Ovary (tissue), 9 donors: ENCODE results near the gene ING2. TPM values are rescaled to one million over a fixed set of nuclear protein-coding genes. Genes with fewer than 3 reads are reported as not detected.
"Not testable (repeated sequence)": the region's sequence is repeated elsewhere in the genome, so short reads cannot be mapped to it uniquely, and the experiment has no call there.

ENCODE experiments used
- DNase-seq, 5 donors: peaks; one replicate each; pipeline ENCODE4 v3.0.0-alpha.2; 2019 to 2020
- H3K27ac ChIP-seq, 2 donors: fragments of 200-600 bp; one replicate each; pipeline versions ENCODE4 v1.5.1 to v1.8.0; 2019 to 2022
- H3K27me3 ChIP-seq: fragments of 200-600 bp; one replicate; pipeline ENCODE4 v1.8.0; 2022
- H3K36me3 ChIP-seq: fragments of 200-600 bp; sonication (generic); one replicate; pipeline ENCODE4 v1.5.1; 2019
- H3K4me1 ChIP-seq: one replicate; pipeline ENCODE4 v1.8.1; 2013; ENCODE audit warnings: mild to moderate bottlenecking, moderate library complexity; ENCODE audit not compliant: insufficient read depth
- H3K4me3 ChIP-seq: fragments of 200-600 bp; sonication (generic); one replicate; pipeline ENCODE4 v1.5.1; 2017
- H3K9me3 ChIP-seq, 2 donors: fragments of 200-600 bp in 1 of 2; sonication (generic) in 1 of 2; one replicate each; pipeline versions ENCODE4 v1.5.1 to v1.8.1; 2013 to 2019; ENCODE audit warnings: mild to moderate bottlenecking in 1 of 2, moderate library complexity in 1 of 2
- EP300 ChIP-seq: sonication (generic); formaldehyde crosslinking; IDR thresholded peaks from one replicate; pipeline ENCODE4 v1.6.1; 2017; ENCODE audit warnings: antibody characterized with exemption
- POLR2A ChIP-seq: fragments of 450-650 bp; IDR thresholded peaks from one replicate; pipeline ENCODE4 v1.6.1; 2017; ENCODE audit warnings: antibody characterized with exemption, mild to moderate bottlenecking, moderate library complexity
- WGBS, 3 donors: extraction: QIAGEN DNeasy Blood & Tissue Kit in 1 of 3; methylation state at CpG; one replicate each; pipeline versions ENCODE4 v1.1.5 to v1.1.7; 2013 to 2017; 5-methylcytosine and 5-hydroxymethylcytosine counted together
- intact Hi-C, 4 donors: fragments of 100-400 bp; cut with DNase I; formaldehyde crosslinking; loops; one replicate each; pipeline versions ENCODE4 v1.11.0 to v1.15.1; 2022 to 2023
- polyA plus RNA-seq, 2 donors: library from polyadenylated mRNA; stranded (reverse); fragments of 200-250 nt in 1 of 2; fragments of 350-450 nt in 1 of 2; fragmentation: Illumina TruSeq in 1 of 2; extraction: RNeasy Lipid Tissue Mini Kit (QIAGEN cat#74804) in 1 of 2; gene quantifications; one replicate each; pipeline ENCODE4 v1.2.3, GENCODE V29; 2013 to 2014
- total RNA-seq, 7 donors: library from RNA; depleted of rRNA in 2 of 7; stranded (reverse); fragments of >200 nt in 2 of 7; fragmentation: NEBNext Ultra II Directional in 3 of 7; extraction: Animal tissue kit (Norgen Biotek cat#: 25700) in 3 of 7; gene quantifications; one replicate each; pipeline versions ENCODE4 v1.1.0 to v1.2.4, GENCODE V29; 2016 to 2023
- TF ChIP-seq, protein P1 (sequence below), 3 donors: fragments of 450-650 bp in 2 of 3; fragments of 200-600 bp in 1 of 3; IDR thresholded peaks; one replicate each; pipeline versions ENCODE4 v1.5.1 to v1.8.0; 2016 to 2022; ENCODE audit warnings: antibody characterized with exemption in 3 of 3, mild to moderate bottlenecking in 1 of 3
- donor health status: DM: no; HTN: no; CAD: no; lungs with moderate emphysema.
- donor health status: DM: no; HTN: no; CAD: no.
- donor health status: Bipolar disorder and iron deficiency.
- donor health status: DM: yes; HTN: yes; CAD: no.
- donor health status: DM: no; HTN: no; CAD: no.
- donor health status: DM: yes; HTN: yes; CAD: no.

The ING2 gene
- total and polyA plus RNA-seq, 9 donors = 19.3 to 47.5 (median 31.4) TPM

GRCh38 chr4:183550345-183551093, 45.7 kb downstream of the ING2 start:
- Histone ChIP-seq H3K36me3 (no peaks in the 10 kb centered on the region), H3K4me1 (peaks cover 15% of the 10 kb centered on the region), H3K27ac (no peak overlapping the region), H3K27me3 (no peaks in the 10 kb centered on the region), H3K9me3 (no peaks in the 10 kb centered on the region), H3K4me3 (no peak overlapping the region)
- TF ChIP-seq, protein P1, sequence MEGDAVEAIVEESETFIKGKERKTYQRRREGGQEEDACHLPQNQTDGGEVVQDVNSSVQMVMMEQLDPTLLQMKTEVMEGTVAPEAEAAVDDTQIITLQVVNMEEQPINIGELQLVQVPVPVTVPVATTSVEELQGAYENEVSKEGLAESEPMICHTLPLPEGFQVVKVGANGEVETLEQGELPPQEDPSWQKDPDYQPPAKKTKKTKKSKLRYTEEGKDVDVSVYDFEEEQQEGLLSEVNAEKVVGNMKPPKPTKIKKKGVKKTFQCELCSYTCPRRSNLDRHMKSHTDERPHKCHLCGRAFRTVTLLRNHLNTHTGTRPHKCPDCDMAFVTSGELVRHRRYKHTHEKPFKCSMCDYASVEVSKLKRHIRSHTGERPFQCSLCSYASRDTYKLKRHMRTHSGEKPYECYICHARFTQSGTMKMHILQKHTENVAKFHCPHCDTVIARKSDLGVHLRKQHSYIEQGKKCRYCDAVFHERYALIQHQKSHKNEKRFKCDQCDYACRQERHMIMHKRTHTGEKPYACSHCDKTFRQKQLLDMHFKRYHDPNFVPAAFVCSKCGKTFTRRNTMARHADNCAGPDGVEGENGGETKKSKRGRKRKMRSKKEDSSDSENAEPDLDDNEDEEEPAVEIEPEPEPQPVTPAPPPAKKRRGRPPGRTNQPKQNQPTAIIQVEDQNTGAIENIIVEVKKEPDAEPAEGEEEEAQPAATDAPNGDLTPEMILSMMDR (IDR thresholded peaks at IDR 0.05) = no peak
- TF ChIP-seq POLR2A = no peak
- TF ChIP-seq EP300 = no peak
- WGBS, 3 donors = 35 to 51% (median 39%) methylated on average over 5 of the region's 5 CpGs
- DNase-seq = no peak
- intact Hi-C loops = no loop called here

DNA sequence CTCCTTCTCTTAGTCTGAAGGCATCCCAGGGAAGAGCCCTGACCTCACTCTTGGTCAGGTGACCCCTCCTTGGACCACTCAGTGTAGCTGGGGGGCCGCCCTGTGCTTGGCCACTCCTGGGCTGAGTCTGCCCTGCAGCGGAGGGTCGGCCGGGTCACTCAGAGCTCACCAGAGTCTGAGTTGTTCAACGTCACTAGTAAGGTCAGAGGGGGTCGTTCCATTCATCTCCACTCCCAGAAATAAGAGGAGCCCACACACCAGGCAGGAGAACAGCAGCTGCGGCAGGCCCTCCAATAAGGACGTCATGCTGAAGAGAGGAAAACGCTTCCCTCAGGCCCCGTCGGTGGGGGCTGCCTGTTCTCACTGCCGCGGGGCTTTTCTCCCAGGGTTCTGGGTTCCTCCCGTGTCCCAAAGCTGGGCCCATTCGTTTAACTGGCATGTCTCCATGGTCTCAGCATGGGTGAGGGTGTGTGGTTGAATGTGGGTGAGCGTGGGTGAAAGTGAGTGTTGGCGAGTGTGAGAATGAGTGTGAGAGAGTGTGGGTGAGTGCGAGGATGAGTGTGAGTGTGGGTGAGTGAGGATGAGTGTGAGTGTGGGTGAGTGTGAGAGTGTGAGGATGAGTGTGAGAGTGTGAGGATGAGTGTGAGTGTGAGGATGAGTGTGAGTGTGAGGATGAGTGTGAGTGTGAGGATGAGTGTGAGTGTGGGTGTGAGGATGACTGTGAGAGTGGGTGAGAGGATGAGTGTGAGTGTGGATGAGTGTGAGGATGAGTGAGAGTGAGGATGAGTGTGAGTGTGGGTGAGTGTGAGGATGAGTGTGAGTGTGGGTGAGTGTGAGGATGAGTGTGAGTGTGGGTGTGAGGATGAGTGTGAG, 47.7 kb downstream of the ING2 start:
- Histone ChIP-seq H3K9me3 (no peaks in the 10 kb centered on the region), H3K4me3 (no peak overlapping the region), H3K27ac (no peak overlapping the region), H3K27me3 (no peaks in the 10 kb centered on the region), H3K4me1 (peaks cover 15% of the 10 kb centered on the region), H3K36me3 (no peaks in the 10 kb centered on the region)
- DNase-seq = peak in 4 of 5 donors; percentile 55 to 79 (median 68)
- WGBS, 3 donors = 35 to 62% (median 39%) methylated on average over 18 of the region's 18 CpGs
- intact Hi-C loops = no loop called here
- TF ChIP-seq POLR2A (no peak), EP300 (no peak)
- TF ChIP-seq, protein P1 (IDR thresholded peaks at IDR 0.05) = no peak

DNA sequence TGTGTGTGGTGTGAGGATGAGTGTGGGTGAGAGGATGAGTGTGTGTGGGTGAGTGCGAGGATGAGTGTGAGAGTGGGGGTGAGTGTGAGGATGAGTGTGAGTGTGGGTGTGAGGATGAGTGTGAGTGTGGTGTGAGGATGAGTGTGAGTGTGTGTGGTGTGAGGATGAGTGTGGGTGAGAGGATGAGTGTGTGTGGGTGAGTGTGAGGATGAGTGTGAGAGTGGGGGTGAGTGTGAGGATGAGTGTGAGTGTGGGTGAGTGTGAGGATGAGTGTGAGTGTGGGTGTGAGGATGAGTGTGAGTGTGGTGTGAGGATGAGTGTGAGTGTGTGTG, 48.3 kb downstream of the ING2 start:
- DNase-seq, H3K27ac ChIP-seq, H3K27me3 ChIP-seq, H3K4me3 ChIP-seq, H3K9me3 ChIP-seq, H3K36me3 ChIP-seq, intact Hi-C loops: not testable (repeated sequence)
- peaks cover 15% of the 10 kb centered on the region for H3K4me1 ChIP-seq
- WGBS, 3 donors = no CpG with 5 or more reads among the region's 1 CpG

- H3K36me3 ChIP-seq = no peaks in the 10 kb centered on the region
- H3K27me3 ChIP-seq = no peaks in the 10 kb centered on the region
- H3K27ac ChIP-seq = no peak overlapping the region
- intact Hi-C loops = no loop called here
- no peak overlapping the region for H3K4me3 ChIP-seq
- no peaks in the 10 kb centered on the region for H3K9me3 ChIP-seq
- H3K4me1 ChIP-seq = peaks cover 15% of the 10 kb centered on the region
- TF ChIP-seq POLR2A = no peak
- TF ChIP-seq, protein P1 (IDR thresholded peaks at IDR 0.05) = no peak
- no peak for TF ChIP-seq EP300
- no peak for DNase-seq
- WGBS, 3 donors = 85 to 89% (median 89%) methylated on average over 5 of the region's 5 CpGs
These were observed 48.9 kb downstream of the ING2 start for GRCh38 chr4:183553601-183554345.
